Measurements from ENCODE around the gene C1R.
"Not testable (repeated sequence)": the region's sequence is repeated elsewhere in the genome, so short reads cannot be mapped to it uniquely, and the experiment has no call there.

Gene C1R

GRCh38 chr12:7118881-7119280, 26.6 kb upstream of the C1R start:
- FAIRE-seq: no peak

- FAIRE-seq: no peak
Observed at GRCh38 chr12:7117670-7118069, 25.4 kb upstream of the C1R start.

GRCh38 chr12:7116916-7117315, 24.7 kb upstream of the C1R start:
- no peak for FAIRE-seq

GRCh38 chr12:7116196-7116595, 24.0 kb upstream of the C1R start:
- FAIRE-seq: no peak

- FAIRE-seq: no peak
Observed at GRCh38 chr12:7114851-7115250, 22.6 kb upstream of the C1R start.

GRCh38 chr12:7114008-7114407, 21.8 kb upstream of the C1R start:
- no peak for FAIRE-seq

- no peak for FAIRE-seq
Observed at GRCh38 chr12:7113389-7113871, 21.2 kb upstream of the C1R start.

- no peak for FAIRE-seq
Observed at GRCh38 chr12:7112041-7112440, 19.8 kb upstream of the C1R start.

- no peak for FAIRE-seq
Observed at GRCh38 chr12:7110661-7111060, 18.4 kb upstream of the C1R start.

- no peak for FAIRE-seq
Observed at GRCh38 chr12:7109572-7109920, 17.3 kb upstream of the C1R start.

GRCh38 chr12:7108796-7109571, 16.7 kb upstream of the C1R start, which contains the start of gene C1RL:
Gene C1RL (minus strand): TSS chr12:7109214. CDS start chr12:7109180, 34 bp downstream.
- FAIRE-seq: no peak

- no peak for FAIRE-seq
Observed at GRCh38 chr12:7108003-7108795, 16.0 kb upstream of the C1R start.

- FAIRE-seq: no peak
Observed at GRCh38 chr12:7107636-7108002, 15.4 kb upstream of the C1R start.

- FAIRE-seq: not testable (repeated sequence)
Observed at GRCh38 chr12:7107181-7107580, 14.9 kb upstream of the C1R start.

GRCh38 chr12:7106082-7106481, 13.8 kb upstream of the C1R start:
- no peak for FAIRE-seq

GRCh38 chr12:7103837-7104584, 11.8 kb upstream of the C1R start:
- no peak for FAIRE-seq

- no peak for FAIRE-seq
Observed at GRCh38 chr12:7102582-7102981, 10.3 kb upstream of the C1R start.

GRCh38 chr12:7101694-7102131, 9.5 kb upstream of the C1R start:
- FAIRE-seq: no peak

GRCh38 chr12:7101047-7101693, 8.9 kb upstream of the C1R start:
- no peak for FAIRE-seq

- FAIRE-seq: no peak
Observed at GRCh38 chr12:7100239-7100638, 8.0 kb upstream of the C1R start.

GRCh38 chr12:7099290-7099996, 7.2 kb upstream of the C1R start:
- no peak for FAIRE-seq

GRCh38 chr12:7096979-7097378, 4.7 kb upstream of the C1R start:
- no peak for FAIRE-seq
